GM12891 (cell line): Measurements from ENCODE around the gene POU2F2.

ENCODE experiments used
- POLR2A ChIP-seq: IDR thresholded peaks from 2 replicates; pipeline ENCODE4 v1.6.1; 2011; ENCODE audit warnings: low read depth, low read length, control low read depth
- POLR2AphosphoS5 ChIP-seq: IDR thresholded peaks from 2 replicates; pipeline ENCODE4 v1.6.1; 2011; ENCODE audit warnings: low read depth, low read length, control low read depth
- POU2F2 ChIP-seq: IDR thresholded peaks from 2 replicates; pipeline ENCODE4 v1.6.1; 2011; ENCODE audit warnings: low read depth, mild to moderate bottlenecking, control low read depth, low read length, moderate library complexity
- SPI1 ChIP-seq: IDR thresholded peaks from 2 replicates; pipeline ENCODE4 v1.6.1; 2011; ENCODE audit warnings: low read depth, low read length, control low read depth
- TAF1 ChIP-seq: IDR thresholded peaks from 2 replicates; pipeline ENCODE4 v1.6.1; 2011; ENCODE audit warnings: low read depth, low read length, control low read depth

- no peak for TF ChIP-seq POLR2AphosphoS5
- no peak for TF ChIP-seq POU2F2
- no peak for TF ChIP-seq POLR2A
- TF ChIP-seq TAF1, result no peak
- TF ChIP-seq SPI1, result no peak
Measured at GRCh38 chr19:42158926-42159325, 26.7 kb upstream of the POU2F2 start.
